ENCODE measurements around the gene C6orf136.

GRCh38 chr6:30676660-30677285, 29.8 kb downstream of the C6orf136 start:
- TF ChIP-seq CTCF (IDR thresholded peaks at IDR 0.05): no peak
- TF ChIP-seq POLR2AphosphoS5 (IDR thresholded peaks at IDR 0.05): no peak
